SIG-M5 treated with dmso at 0.1 percent for 504 hours (cell line): ENCODE measurements around the gene PGPEP1.
"Not testable (repeated sequence)": the region's sequence is repeated elsewhere in the genome, so short reads cannot be mapped to it uniquely, and the experiment has no call there.

Source experiments
- DNase-seq: peaks from one replicate; lab custom pipeline; 2025; ENCODE audit not compliant: unreplicated experiment; lab: John Stamatoyannopoulos, UW

Gene PGPEP1

GRCh38 chr19:18330868-18331267 lies 9.5 kb upstream of the PGPEP1 start:
- DNase-seq = no peak

- DNase-seq = no peak
Measured at GRCh38 chr19:18332917-18333530, 7.4 kb upstream of the PGPEP1 start.

- DNase-seq = no peak
Measured at GRCh38 chr19:18333680-18334079, 6.7 kb upstream of the PGPEP1 start.

DNA sequence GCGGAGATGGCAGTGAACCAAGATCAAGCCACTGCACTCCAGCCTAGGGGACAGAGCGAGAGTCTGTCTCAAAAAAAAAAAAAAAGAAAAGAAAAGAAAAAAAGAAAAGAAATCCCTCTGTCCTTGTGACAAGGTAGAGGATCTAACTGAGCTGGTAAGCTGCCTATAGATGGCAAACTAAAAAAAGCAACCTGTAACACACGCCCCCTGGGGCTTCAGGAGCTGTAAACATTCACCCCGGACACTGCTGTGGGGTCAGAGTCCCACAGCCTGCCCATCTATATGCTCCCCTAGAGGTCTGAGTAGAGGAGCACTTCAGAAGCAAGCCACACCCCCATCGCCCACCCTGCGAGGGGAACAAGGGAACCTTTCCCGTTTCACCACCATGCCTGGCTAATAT lies 4.3 kb upstream of the PGPEP1 start:
- DNase-seq = no peak

DNA sequence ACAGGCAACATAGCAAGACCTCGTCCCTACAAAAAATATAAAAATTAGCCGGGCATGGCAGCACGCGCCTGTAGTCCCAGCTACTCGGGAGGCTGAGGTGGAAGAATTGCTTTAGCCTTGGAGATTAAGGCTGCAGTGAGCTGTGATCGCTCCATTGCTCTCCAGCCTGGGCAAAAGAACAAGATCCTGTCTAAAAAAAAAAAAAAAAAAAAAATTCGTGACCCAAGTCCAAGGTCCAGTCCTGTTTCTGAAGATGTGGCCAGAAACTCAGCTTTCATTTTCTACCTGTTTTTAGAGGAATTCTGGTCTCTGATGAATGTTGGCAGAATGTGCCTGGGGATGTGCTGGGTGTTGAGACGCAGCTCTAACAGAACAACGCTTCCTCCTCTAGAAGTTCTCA lies 1.9 kb upstream of the PGPEP1 start:
- DNase-seq = no peak

DNA sequence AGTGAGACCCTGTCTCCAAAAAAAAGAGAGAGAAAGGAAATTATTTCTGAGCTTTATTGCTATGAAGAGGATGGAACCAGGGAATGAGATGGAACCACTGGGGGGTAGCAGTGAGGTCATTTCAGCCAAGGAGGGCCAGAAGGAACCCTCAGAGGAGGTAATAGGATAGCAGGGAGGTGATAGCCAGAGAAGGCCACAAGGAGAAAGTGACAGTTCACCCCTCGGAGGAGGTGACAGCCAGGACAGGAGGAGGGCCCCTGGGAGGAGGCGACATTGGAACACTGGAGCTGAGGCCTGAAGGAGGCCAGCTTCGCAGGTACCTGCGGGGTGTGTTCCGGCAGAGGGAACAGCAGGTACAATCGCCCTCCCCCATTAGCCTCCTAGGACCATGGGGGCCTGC lies 675 bp upstream of the PGPEP1 start:
- peak; percentile 49 for DNase-seq

GRCh38 chr19:18340990-18341868 lies 831 bp downstream of the PGPEP1 start:
- DNase-seq = peak; percentile 55

- no peak for DNase-seq
Measured at GRCh38 chr19:18342090-18342632, 1.8 kb downstream of the PGPEP1 start.

GRCh38 chr19:18344582-18344950 lies 4.2 kb downstream of the PGPEP1 start:
- DNase-seq = no peak

GRCh38 chr19:18345296-18345695 lies 4.9 kb downstream of the PGPEP1 start:
- no peak for DNase-seq

DNA sequence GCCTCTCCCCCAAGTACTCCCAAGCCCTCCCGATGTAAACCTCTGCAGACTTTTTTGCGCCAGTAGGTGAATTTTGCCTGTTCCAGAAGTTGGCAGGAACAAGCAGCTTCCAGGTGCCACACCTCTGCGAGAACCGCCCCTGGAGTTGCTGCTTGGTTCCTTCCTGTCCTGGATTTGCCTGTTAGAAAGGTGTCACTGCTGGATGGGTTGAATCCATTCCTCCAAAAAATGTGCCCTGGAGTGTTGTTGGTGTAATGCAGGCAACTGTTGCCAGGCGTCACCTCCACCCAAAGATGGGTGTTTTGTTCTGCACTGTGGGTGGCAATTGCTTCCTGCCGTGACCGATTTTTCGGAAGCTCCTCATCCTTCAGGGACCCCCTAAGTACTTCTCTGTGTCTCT lies 5.7 kb downstream of the PGPEP1 start:
- no peak for DNase-seq

DNA sequence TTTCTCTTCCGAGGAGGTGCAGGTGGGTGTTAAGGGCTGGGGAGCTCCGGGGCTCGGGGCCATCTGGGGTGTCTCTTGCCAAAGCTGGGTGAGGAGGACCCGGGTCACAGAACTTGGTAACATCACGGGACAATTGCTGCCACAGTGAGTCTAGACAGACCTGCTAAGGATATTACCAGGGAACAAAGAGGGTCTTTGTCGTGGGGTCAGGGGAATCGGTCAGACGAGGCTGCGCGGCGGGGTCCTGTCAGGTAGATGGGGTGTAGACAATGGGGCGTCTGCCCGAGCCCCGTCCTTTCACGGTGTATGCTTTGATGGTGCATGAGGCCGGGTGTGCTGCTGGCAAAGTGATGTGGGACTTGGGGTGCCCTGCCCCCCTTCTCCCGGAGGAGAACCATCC lies 7.8 kb downstream of the PGPEP1 start:
- no peak for DNase-seq

DNA sequence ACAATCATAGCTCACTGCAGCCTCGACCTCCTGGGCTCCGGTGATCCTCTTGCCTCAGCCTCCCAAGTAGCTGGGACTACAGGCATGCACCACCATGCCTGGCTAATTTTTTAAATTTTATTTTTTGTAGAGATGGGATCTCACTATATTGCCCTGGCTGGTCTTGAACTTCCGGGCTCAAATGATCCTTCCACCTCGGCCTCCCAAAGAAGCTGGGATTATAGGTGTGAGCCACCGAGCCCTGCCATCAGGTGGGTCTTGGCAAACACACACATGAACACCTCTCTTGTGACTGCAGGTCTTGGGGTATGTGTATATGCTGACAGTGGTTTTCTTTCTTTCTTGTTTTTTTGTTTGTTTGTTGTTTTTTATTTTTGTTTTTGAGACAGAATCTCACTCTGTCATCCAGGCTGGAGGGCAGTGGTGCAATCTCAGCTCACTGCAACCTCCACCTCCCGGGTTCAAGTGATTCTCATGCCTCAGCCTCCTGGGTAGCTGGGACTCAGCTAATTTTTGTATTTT lies 8.5 kb downstream of the PGPEP1 start:
- not testable (repeated sequence) for DNase-seq

DNA sequence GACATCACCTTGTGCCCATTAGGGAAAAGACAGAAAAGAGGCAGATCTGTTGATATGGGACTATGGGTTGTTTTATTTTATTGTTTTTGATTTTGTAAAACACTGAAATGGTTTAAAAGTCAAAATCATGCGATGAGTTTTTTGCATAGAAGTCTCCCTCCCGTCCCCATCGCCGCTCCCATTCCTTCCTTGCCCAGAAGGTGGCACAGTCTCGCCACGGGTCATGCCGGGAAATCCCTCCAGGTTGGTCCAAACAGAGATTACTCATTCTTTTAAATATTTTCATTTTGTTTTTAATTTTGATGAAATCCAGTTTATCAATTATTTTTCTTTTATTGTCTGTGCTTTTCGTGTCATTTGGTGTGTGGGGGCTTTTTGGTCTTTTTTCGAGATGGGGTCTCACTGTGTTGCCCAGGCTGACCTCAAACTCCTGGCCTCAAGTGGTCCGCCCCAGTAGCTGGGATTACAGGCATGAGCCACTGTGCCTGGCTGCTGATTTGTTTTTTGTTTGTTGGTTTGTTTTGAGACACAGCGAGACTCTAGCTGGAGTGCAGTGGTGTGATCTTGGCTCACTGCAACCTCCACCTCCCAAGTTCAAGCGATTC lies 9.2 kb downstream of the PGPEP1 start:
- DNase-seq = no peak

DNA sequence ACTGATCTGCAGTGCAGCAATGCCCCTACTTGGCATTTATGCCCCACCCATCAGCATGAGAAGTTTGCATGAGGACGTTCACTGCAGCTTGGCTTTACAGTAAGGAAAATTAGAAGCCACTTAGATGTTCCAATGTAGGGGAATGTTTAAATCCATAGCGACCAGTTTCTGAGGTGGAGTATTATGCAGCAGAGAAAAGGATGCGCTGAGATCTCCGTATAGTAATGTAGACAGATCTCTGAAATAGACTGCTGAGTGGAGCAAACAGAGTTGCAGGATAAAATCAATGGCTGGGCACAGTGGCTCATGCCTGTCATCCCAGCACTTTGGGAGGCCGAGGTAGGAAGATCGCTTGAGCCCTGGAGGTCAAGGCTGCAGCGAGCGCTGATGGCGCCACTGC lies 10.1 kb downstream of the PGPEP1 start:
- no peak for DNase-seq

GRCh38 chr19:18351544-18351943 lies 11.1 kb downstream of the PGPEP1 start:
- DNase-seq = no peak

DNA sequence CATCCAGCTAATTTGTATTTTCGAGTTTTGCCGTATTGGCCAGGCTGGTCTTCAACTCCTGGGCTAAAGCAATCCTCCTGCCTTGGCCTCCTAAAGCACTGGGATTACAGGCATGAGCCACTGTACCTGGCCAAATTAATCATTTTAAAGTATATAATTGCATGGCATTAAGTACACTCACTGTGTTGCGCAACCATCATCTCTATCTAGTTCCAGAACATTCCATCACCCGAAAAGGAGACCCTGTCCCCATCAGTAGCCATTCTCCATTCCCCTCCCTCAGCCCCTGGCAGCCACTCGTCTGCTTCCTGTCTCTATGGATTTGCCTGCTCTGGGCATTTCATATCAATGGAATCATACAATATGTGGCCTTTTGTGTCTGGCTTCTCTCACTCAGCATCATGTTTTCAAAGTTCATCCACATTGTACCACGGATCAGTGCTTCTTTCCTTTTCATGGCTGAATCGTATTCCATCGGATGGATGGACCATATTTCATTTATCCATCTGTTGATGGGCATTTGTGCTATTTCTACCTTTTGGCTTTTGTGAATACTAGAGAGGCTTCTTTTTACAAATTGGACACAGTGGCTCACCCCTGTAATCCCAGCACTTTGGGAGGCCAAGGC lies 13.1 kb downstream of the PGPEP1 start:
- DNase-seq = no peak

GRCh38 chr19:18354743-18355142 lies 14.3 kb downstream of the PGPEP1 start:
- DNase-seq = not testable (repeated sequence)

DNA sequence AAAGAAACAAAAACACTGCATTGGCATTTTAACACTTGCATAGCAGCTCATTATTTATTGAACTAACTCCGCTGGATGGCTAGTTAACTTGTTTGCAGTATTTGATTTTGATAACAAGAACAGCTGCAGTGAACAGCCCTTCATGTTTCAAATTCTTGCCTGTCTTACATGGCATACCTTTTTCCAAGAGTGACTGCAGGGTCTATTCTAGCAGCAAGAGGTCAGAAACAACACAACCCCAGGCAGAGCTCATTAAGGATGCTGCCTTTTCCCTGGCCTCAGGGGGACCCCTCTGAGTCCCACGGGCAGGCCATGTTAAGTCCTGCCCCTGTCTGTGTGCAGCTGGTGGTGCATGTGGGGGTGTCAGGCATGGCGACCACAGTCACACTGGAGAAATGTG lies 16.6 kb downstream of the PGPEP1 start:
- no peak for DNase-seq

DNA sequence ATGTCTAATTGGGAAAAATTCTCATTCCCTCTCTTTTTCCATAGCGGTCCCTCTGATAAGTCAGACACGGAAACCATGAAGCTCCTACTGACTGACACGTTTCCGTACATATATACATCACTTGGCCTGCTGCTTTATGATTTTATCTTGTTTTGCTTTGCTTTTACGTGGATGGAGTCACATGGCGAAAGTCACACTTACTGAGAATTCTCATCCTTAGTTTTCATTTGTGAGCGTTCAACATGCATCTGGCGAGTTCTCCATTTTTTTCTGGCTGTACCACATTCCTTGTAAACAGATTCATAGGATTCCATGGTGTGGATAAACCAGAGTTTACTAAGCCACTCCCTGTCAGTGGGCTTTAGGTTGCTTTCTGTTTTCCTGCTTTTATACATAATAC lies 21.2 kb downstream of the PGPEP1 start:
- no peak for DNase-seq

DNA sequence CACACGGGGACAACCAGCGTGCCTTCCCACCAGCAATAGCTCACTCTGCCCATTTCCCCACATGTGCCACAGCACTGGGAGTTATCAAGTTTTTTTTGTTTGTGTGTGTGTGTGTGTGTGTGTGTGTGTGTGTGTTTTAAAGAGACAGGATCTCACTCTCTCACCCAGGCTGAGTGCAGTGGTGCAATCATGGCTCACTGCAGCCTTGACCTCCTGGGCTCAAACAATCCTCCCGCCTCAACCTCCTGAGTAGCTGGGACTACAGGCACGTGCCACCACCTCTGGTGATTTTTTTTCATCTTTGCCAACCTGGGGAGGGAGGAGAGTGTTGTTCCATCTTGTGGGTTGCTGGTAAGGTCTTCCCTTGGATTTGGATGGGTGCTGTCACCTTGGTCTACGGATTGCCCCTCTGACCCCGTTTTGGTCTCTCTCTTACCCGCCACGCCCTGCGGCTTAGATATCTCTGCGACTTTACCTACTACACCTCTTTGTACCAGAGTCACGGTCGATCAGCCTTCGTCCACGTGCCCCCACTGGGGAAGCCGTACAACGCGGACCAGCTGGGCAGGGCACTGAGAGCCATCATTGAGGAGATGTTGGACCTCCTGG lies 22.6 kb downstream of the PGPEP1 start:
- no peak for DNase-seq
